ENCODE results near the gene NDUFB10. TPM values are rescaled to one million over a fixed set of nuclear protein-coding genes. Genes with fewer than 3 reads are reported as not detected.

Gene NDUFB10
- total and polyA plus RNA-seq, 10 of the 15 experiments (the other 5 are each of a cell fraction or from before 2014, with no cell fraction given) = 52.2 to 319 (median 130) TPM

- peak; percentile 36; the same call in 1 of the 2 replicates for TF ChIP-seq SMARCA5 (IDR thresholded peaks at IDR 0.05)
- peak; percentile 59 for TF ChIP-seq NKRF (conservative IDR thresholded peaks at IDR 0.05)
- no peak for TF ChIP-seq TCF7 (IDR thresholded peaks at IDR 0.05; ENCODE audit: borderline replicate concordance)
- no peak for TF ChIP-seq E2F8 (IDR thresholded peaks at IDR 0.05; ENCODE audit: low read depth, partially characterized antibody)
- no peak for TF ChIP-seq KDM1A (IDR thresholded peaks at IDR 0.05; ENCODE audit: borderline replicate concordance)
- TF ChIP-seq BHLHE40 (IDR thresholded peaks at IDR 0.05; ENCODE audit: borderline replicate concordance in 1 of 2, low read depth in 2 of 2, low read length in 1 of 2) = no peak
- no peak for TF ChIP-seq ZNF207 (IDR thresholded peaks at IDR 0.05; ENCODE audit: borderline replicate concordance)
- peak; percentile 71; the same call in 1 of the 2 replicates for TF ChIP-seq POLR2A (IDR thresholded peaks at IDR 0.05; ENCODE audit: low read depth, low read length)
- no peak for TF ChIP-seq KAT2A (conservative IDR thresholded peaks at IDR 0.05; ENCODE audit: control insufficient read depth, low read depth, low read length)
- no peak for TF ChIP-seq NBN (IDR thresholded peaks at IDR 0.05)
- TF ChIP-seq E2F4 (IDR thresholded peaks at IDR 0.05; ENCODE audit: low read depth, low read length) = no peak
- no peak for TF ChIP-seq TCF3 (IDR thresholded peaks at IDR 0.05; ENCODE audit: borderline replicate concordance, insufficient read depth, low read depth, low read length)
- no peak for TF ChIP-seq GABPA (IDR thresholded peaks at IDR 0.05; ENCODE audit: low read depth)
Measured at GRCh38 chr16:2009164-2009711, 49.9 kb downstream of the NDUFB10 start (continued).

Data from GM12878 (cell line).